ENCODE results near the gene DDX28. TPM values are rescaled to one million over a fixed set of nuclear protein-coding genes. Genes with fewer than 3 reads are reported as not detected.

Gene DDX28
- total and polyA plus RNA-seq, 9 of the 15 experiments (the other 6 are each of a cell fraction or from before 2014, with no cell fraction given) = 2.8 to 24.5 (median 15.9) TPM

DNA sequence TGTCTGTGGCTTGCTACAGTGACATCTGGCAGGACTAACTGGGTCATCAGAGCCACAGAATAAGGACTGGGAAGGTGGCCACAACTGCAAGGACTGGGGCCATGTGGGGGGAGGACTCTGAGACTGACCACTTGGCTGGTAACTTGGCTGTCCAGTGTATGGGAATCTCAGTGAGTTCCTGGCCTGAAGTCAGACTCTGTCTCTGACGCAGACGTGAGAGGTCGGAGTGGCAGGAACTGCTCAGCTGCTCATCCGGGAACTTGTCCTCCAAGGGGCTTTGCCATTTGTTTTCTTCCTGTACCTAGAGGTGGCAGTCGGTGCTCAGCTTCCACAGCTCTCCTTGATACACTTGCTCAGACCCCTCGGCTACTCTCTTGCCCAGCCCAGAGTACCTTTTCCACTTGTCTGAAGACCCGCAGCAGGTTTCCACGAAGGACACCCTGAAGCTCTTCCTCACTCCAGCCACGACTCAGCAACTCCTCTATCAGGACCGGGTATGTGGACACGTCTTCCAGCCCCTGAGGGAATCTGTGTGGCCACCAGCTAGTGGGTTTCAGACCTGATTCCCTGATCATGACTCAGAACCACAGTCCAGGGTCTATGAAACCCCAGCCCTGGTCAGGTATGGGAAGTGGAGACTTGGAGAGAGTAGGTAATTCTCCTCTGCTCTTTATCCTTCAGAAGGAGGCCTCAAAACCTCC is 35.4 kb downstream of the DDX28 start (continued):
- TF ChIP-seq PRDM10 (IDR thresholded peaks at IDR 0.05; ENCODE audit: partially characterized antibody) (no peak), TAF7 (tag; IDR thresholded peaks at IDR 0.05) (no peak), PPARD (CRISPR knock-in tag; IDR thresholded peaks at IDR 0.05) (no peak), TSC22D4 (tag; IDR thresholded peaks at IDR 0.05) (no peak)
- TF ChIP-seq, protein P1, sequence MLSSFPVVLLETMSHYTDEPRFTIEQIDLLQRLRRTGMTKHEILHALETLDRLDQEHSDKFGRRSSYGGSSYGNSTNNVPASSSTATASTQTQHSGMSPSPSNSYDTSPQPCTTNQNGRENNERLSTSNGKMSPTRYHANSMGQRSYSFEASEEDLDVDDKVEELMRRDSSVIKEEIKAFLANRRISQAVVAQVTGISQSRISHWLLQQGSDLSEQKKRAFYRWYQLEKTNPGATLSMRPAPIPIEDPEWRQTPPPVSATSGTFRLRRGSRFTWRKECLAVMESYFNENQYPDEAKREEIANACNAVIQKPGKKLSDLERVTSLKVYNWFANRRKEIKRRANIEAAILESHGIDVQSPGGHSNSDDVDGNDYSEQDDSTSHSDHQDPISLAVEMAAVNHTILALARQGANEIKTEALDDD (IDR thresholded peaks at IDR 0.05) = no peak

DNA sequence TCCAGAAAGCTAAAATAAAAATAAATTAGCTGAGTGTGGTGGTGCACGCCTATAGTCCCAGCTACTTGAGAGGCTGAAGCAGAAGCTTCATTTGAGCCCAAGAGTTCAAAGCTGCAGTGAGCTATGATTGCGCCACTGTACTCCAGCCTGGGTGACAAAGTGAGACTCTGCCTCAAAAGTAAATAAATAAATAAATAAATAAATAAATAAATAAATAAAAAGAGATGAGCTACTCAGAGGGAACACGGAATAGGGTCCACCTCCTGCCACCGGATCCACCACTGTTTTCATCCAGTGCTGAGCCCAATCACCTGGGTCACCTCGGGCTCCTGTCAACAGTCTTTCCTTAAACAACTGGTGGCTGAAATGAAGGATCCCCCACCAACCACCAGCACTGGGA is 36.1 kb downstream of the DDX28 start:
- Histone ChIP-seq H3K36me3 (ENCODE audit: control insufficient read depth, insufficient read depth, low read length) (no peaks in the 10 kb centered on the region), H3K27ac (ENCODE audit: extremely low read depth, low read depth, low read length) (no peak overlapping the region), H4K20me1 (replicated peaks; ENCODE audit: control insufficient read depth, insufficient read depth, low read length) (no peaks in the 10 kb centered on the region), H3K9me1 (ENCODE audit: control insufficient read depth, insufficient read depth, low read length) (no peaks in the 10 kb centered on the region), H2AFZ (ENCODE audit: low read depth, low read length) (peak overlapping the region; percentile 79), H3K27me3 (ENCODE audit: control insufficient read depth in 2 of 2, insufficient read depth in 2 of 2, low read length in 2 of 2) (no peaks in the 10 kb centered on the region), H3K4me2 (ENCODE audit: insufficient read depth, low read length) (no peak overlapping the region), H3K79me2 (ENCODE audit: control insufficient read depth, insufficient read depth, low read length) (no peaks in the 10 kb centered on the region), H3K9ac (ENCODE audit: insufficient read depth in 1 of 2, low read depth in 2 of 2, low read length in 2 of 2) (no peak overlapping the region; a peak in 1 of 4 replicates), H3K4me1 (replicated peaks in 1 of 2; ENCODE audit: control insufficient read depth in 2 of 2, insufficient read depth in 2 of 2, low read length in 2 of 2) (peaks cover 19 to 20% of the 10 kb centered on the region in 2 experiments), H3K4me3 (no peak overlapping the region), H3K9me3 (replicated peaks; ENCODE audit: control insufficient read depth, insufficient read depth, low read depth, low read length) (no peaks in the 10 kb centered on the region)
- ChIA-PET POLR2A (interaction anchor here (0.7 to 1.5 kb wide), 2 partner anchors 35 to 44 kb away, joined by 3 to 5 read pairs; partner anchors contain the start of genes DDX28 and DUS2), CTCF (ENCODE audit: low intra/inter-chr PET ratio) (no interaction called here)
- DNase-seq (ENCODE audit: extremely low read depth in 1 of 4, low spot score in 3 of 4) (no peak), ATAC-seq (no peak), FAIRE-seq (no peak)
- BruUV-seq (replicated peaks) = no TSS peak
- intact Hi-C loops (cut with micrococcal nuclease) = no loop called here
- in situ Hi-C loops (cut with MboI) = no loop called here
- WGBS (ENCODE audit: insufficient coverage, low coverage, missing lambda C conversion rate) = 59% methylated on average over 5 of the region's 5 CpGs
- no peak for TF ChIP-seq SRF (CRISPR knock-in tag; IDR thresholded peaks at IDR 0.05)
- no peak for TF ChIP-seq RBM15 (IDR thresholded peaks at IDR 0.05; ENCODE audit: insufficient read depth, low read length)
- TF ChIP-seq SRSF9 (IDR thresholded peaks at IDR 0.05; ENCODE audit: borderline replicate concordance, low read depth, low read length) = no peak
- TF ChIP-seq NRF1 (conservative IDR thresholded peaks at IDR 0.05 in 1 of 2, IDR thresholded peaks at IDR 0.05 in 1 of 2) = no peak
- TF ChIP-seq MED1 (CRISPR knock-in tag; IDR thresholded peaks at IDR 0.05; ENCODE audit: borderline replicate concordance) = no peak

Data from K562 (cell line).